Activated naive CD4-positive, alpha-beta T cell treated with anti-CD3 and anti-CD28 coated beads, Interleukin-2, amount 50 U/mL, for 24 hours (primary cell): ENCODE results near the gene SKOR2.
"Not testable (repeated sequence)": the region's sequence is repeated elsewhere in the genome, so short reads cannot be mapped to it uniquely, and the experiment has no call there.

Experiments
- H3K27ac Mint-ChIP-seq: one replicate; pipeline ENCODE4 v1.8.0; 2021; ENCODE audit warnings: mild to moderate bottlenecking, mixed read lengths
- H3K27me3 Mint-ChIP-seq: one replicate; pipeline ENCODE4 v1.8.0; 2021; ENCODE audit warnings: mixed read lengths
- H3K36me3 Mint-ChIP-seq: one replicate; pipeline ENCODE4 v1.8.0; 2021; ENCODE audit warnings: mixed read lengths
- H3K4me1 Mint-ChIP-seq: one replicate; pipeline ENCODE4 v1.8.0; 2021; ENCODE audit warnings: mixed read lengths
- H3K4me3 Mint-ChIP-seq: one replicate; pipeline ENCODE4 v1.8.0; 2021; ENCODE audit warnings: mild to moderate bottlenecking, mixed read lengths
- H3K9me3 Mint-ChIP-seq: one replicate; pipeline ENCODE4 v1.8.0; 2021; ENCODE audit warnings: mixed read lengths

Gene SKOR2

DNA sequence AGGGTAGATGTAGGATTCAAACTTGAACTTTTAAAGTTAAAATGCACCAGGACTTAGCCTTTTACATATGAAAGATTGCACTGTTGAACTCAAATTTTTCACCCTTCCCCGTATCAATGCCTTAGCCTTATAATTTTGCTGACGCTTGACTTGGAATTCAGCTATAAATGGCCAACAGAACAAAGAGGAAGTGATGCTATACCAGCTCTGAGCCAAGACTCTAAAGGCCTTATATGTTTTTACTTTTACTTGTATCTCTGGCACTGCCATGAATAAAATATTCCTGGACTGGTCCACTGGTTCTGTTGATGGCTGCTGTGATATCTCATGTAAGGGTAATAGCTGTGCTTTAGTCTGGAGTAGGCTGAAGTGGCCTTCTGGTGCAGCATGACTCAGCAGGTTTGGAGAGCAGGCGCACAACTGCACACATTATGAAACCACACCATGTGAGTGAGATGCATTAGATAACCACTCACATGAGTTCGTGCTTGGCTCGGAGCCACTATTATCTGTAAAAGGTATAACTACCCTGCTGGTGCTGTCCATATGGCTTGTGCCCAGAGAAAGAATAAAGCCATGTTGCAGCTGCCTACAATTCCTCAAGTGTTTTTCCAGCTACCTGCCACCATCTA is 66.9 kb downstream of the SKOR2 start:
- Mint-ChIP-seq H3K27ac (peak overlapping the region; percentile 73), H3K27me3 (peaks cover 6% of the 10 kb centered on the region), H3K4me3 (no peak overlapping the region)

DNA sequence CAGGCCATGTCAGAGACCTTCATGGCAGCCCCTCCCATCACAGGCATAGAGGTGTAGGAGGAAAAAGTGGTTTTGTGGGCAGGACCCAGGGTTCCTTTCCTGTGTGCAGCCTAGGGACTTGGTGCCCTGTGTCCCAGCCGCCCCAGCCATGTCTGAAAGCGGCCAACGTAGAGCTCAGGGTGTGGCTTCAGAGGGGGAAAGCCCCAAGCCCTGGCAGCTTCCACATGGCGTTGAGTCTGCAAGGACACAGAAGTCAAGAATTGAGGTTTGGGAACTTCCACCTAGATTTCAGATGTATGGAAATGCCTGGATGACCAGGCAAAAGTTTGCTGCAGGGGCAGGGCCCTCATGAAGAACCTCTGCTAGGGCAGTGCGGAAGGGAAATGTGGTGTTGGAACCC is 69.3 kb downstream of the SKOR2 start:
- H3K27me3 Mint-ChIP-seq, H3K36me3 Mint-ChIP-seq: not testable (repeated sequence)

More for the DNA sequence above, 66.9 kb downstream of the SKOR2 start:
- no peaks in the 10 kb centered on the region for H3K36me3 Mint-ChIP-seq
- no peaks in the 10 kb centered on the region for H3K4me1 Mint-ChIP-seq
- H3K9me3 Mint-ChIP-seq: peaks cover 12% of the 10 kb centered on the region

DNA sequence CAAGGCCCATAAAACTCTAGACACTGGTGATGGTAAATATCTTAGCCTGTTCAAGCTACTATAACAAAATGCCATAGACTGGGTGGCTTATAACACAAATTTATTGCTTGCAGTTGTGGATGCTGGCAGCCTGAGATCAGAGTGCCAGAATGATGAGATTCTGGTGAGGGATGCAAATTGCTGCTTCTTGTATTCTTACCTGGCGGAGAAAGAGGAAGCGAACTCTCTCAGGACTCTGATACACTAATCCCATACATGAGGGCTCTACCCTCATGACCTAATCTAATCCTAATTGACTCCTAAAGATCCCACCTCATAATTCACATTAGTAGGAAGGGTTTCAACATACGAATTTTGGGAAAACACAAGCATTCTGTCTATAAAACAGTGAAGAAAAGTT is 70.7 kb downstream of the SKOR2 start:
- peaks cover 4% of the 10 kb centered on the region for H3K4me1 Mint-ChIP-seq
- H3K9me3 Mint-ChIP-seq: peaks cover 9% of the 10 kb centered on the region
- peaks cover 2% of the 10 kb centered on the region for H3K27me3 Mint-ChIP-seq
- no peaks in the 10 kb centered on the region for H3K36me3 Mint-ChIP-seq
- no peak overlapping the region for H3K27ac Mint-ChIP-seq
- no peak overlapping the region for H3K4me3 Mint-ChIP-seq

More for the DNA sequence above, 69.3 kb downstream of the SKOR2 start:
- not testable (repeated sequence) for H3K4me1 Mint-ChIP-seq, H3K27ac Mint-ChIP-seq, H3K4me3 Mint-ChIP-seq
- peaks cover 12% of the 10 kb centered on the region for H3K9me3 Mint-ChIP-seq

- H3K9me3 Mint-ChIP-seq: peaks cover under 1% of the 10 kb centered on the region
Measured at GRCh38 chr18:47179520-47179919, 71.9 kb downstream of the SKOR2 start.

GRCh38 chr18:47175898-47176575 is 75.4 kb downstream of the SKOR2 start, which contains the start of gene IER3IP1:
TSS of gene IER3IP1 (minus strand) at chr18:47176364. CDS start at chr18:47176277, 87 bp downstream.
- no peaks in the 10 kb centered on the region for H3K27me3 Mint-ChIP-seq
- peaks cover 8% of the 10 kb centered on the region for H3K4me1 Mint-ChIP-seq
- H3K4me3 Mint-ChIP-seq: peak within 1 kb of the TSS; percentile 60
- H3K36me3 Mint-ChIP-seq: no peaks in the 10 kb centered on the region
- H3K9me3 Mint-ChIP-seq: no peaks in the 10 kb centered on the region
- H3K27ac Mint-ChIP-seq: peak within 1 kb of the TSS; percentile 63

More at GRCh38 chr18:47179520-47179919, 71.9 kb downstream of the SKOR2 start:
- Mint-ChIP-seq H3K4me1 (peaks cover 4% of the 10 kb centered on the region), H3K27ac (no peak overlapping the region), H3K27me3 (peaks cover 2% of the 10 kb centered on the region), H3K4me3 (no peak overlapping the region), H3K36me3 (no peaks in the 10 kb centered on the region)

DNA sequence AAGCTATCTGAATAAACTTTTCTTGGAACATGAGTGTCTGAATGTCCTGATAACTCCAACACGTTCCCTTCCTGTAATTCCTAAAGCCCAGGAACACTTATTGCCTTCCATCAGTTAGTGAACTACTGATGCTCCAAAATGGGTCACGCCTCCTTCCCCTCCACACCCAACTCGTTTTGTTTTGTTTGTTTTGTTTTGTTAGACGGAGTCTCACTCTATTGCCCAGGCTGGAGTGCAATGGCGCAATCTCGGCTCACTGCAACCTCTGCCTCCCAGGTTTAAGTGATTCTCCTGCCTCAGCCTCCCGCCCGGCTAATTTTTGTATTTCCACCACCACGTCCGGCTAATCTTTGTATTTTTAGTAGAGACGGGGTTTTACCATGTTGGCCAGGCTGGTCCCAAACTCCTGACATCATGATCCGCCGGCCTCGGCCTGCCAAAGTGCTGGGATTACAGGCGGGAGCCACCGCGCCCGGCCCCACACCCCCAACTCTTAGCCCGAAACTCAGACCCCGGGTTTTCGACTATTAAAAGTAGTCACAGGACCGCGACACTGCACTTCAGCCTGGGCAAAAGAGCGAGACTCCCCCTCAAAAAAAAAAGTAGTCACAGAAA is 76.1 kb downstream of the SKOR2 start:
- Mint-ChIP-seq H3K4me1 (peaks cover 8% of the 10 kb centered on the region), H3K27me3 (no peaks in the 10 kb centered on the region), H3K36me3 (no peaks in the 10 kb centered on the region), H3K27ac (peak overlapping the region; percentile 63), H3K9me3 (no peaks in the 10 kb centered on the region), H3K4me3 (no peak overlapping the region)

- Mint-ChIP-seq H3K4me1 (peaks cover 15% of the 10 kb centered on the region), H3K36me3 (no peaks in the 10 kb centered on the region), H3K9me3 (no peaks in the 10 kb centered on the region), H3K27me3 (no peaks in the 10 kb centered on the region), H3K4me3 (no peak overlapping the region), H3K27ac (no peak overlapping the region)
Measured at GRCh38 chr18:47174545-47175116, 76.8 kb downstream of the SKOR2 start.

- no peaks in the 10 kb centered on the region for H3K27me3 Mint-ChIP-seq
- no peak overlapping the region for H3K27ac Mint-ChIP-seq
- peaks cover 25% of the 10 kb centered on the region for H3K4me1 Mint-ChIP-seq
- H3K36me3 Mint-ChIP-seq: no peaks in the 10 kb centered on the region
- H3K4me3 Mint-ChIP-seq: no peak overlapping the region
- H3K9me3 Mint-ChIP-seq: no peaks in the 10 kb centered on the region
Measured at GRCh38 chr18:47172476-47172875, 79.0 kb downstream of the SKOR2 start.

DNA sequence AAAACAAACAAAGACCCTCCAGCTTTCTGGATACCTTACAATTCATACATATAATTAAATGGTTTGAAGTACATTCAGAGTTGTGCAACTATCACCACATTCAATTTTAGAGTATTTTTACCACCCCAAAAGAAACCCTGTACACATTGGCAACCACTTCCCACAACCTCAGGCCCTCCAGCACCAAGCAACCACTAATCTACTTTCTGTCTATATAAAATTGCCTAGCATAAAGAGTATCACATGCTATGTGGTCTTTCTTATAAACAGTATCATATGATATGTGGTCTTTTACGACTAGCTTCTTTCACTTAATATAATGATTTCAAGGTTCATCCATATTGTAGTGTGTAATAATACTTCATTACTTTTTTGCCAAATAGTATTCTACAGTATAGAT is 82.5 kb downstream of the SKOR2 start:
- Mint-ChIP-seq H3K27me3 (no peaks in the 10 kb centered on the region), H3K4me3 (no peak overlapping the region), H3K27ac (no peak overlapping the region), H3K36me3 (peaks cover 7% of the 10 kb centered on the region), H3K9me3 (no peaks in the 10 kb centered on the region), H3K4me1 (peaks cover 44% of the 10 kb centered on the region)

- Mint-ChIP-seq H3K4me3 (no peak overlapping the region), H3K36me3 (peaks cover 8% of the 10 kb centered on the region), H3K4me1 (peaks cover 47% of the 10 kb centered on the region), H3K27me3 (no peaks in the 10 kb centered on the region), H3K27ac (no peak overlapping the region), H3K9me3 (no peaks in the 10 kb centered on the region)
Measured at GRCh38 chr18:47168509-47168908, 83.0 kb downstream of the SKOR2 start.

DNA sequence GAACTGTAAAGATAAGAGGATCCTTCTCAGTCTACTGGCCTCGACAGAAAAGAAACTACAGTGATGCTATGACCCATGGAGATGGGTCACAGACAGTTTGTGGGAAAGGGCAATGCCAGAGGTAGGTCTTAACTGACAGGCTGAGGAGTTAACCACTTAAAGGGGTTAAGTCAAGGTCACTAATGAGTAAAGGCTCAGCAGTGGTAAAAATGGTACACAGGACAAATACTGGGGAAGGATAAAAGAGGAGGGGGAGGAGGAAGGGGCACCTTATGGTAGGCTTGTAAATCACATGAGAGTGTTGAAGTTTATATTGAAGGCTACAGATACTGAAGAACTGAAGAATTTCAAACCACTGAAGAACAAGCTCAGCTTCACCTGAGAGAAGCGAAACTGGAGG is 85.2 kb downstream of the SKOR2 start:
- H3K36me3 Mint-ChIP-seq: peaks cover 10% of the 10 kb centered on the region
- H3K9me3 Mint-ChIP-seq: no peaks in the 10 kb centered on the region
- H3K4me3 Mint-ChIP-seq: no peak overlapping the region
- H3K4me1 Mint-ChIP-seq: peaks cover 58% of the 10 kb centered on the region
- no peaks in the 10 kb centered on the region for H3K27me3 Mint-ChIP-seq
- peak overlapping the region; percentile 2 for H3K27ac Mint-ChIP-seq

DNA sequence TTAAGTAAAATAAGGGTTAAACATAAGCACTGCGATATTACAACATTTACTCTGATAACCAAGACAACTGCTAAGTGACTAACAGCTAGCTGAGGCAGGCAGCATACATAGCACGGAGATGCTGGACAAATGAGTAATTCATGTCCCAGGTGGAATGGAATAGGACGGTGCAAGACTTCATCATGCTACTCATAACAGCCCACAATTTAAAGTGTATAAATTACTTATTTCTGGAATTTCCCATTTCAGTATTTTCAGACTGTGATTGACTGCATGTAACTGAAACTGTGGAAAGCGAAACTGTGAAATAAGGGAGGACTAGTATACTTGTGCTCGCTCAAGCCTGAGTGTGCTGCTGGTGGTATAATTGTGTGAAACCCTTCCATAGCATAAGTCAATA is 88.2 kb downstream of the SKOR2 start:
- H3K4me3 Mint-ChIP-seq: no peak overlapping the region
- peaks cover 10% of the 10 kb centered on the region for H3K36me3 Mint-ChIP-seq
- no peaks in the 10 kb centered on the region for H3K27me3 Mint-ChIP-seq
- H3K4me1 Mint-ChIP-seq: peaks cover 46% of the 10 kb centered on the region
- no peaks in the 10 kb centered on the region for H3K9me3 Mint-ChIP-seq
- H3K27ac Mint-ChIP-seq: no peak overlapping the region

DNA sequence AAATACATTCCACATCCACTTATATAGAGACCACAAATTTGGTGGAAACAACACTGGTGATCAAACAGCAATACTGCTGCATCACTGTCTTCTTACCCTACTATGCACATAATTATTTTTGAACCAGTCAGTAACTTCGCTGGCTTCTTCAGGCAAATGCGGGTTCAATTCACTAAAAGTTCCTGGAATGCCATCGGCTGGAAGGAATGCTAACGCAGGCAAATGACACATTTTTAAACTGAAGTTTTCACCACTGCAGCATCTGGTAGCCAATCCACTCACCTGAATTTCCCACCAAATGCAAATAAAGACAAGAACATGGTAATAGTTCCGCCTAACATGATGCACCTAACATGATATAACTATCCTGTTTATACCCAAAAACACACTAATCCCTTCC is 91.2 kb downstream of the SKOR2 start:
- H3K9me3 Mint-ChIP-seq: no peaks in the 10 kb centered on the region
- no peak overlapping the region for H3K27ac Mint-ChIP-seq
- peaks cover 11% of the 10 kb centered on the region for H3K36me3 Mint-ChIP-seq
- H3K4me1 Mint-ChIP-seq: peaks cover 33% of the 10 kb centered on the region
- H3K4me3 Mint-ChIP-seq: no peak overlapping the region
- no peaks in the 10 kb centered on the region for H3K27me3 Mint-ChIP-seq

DNA sequence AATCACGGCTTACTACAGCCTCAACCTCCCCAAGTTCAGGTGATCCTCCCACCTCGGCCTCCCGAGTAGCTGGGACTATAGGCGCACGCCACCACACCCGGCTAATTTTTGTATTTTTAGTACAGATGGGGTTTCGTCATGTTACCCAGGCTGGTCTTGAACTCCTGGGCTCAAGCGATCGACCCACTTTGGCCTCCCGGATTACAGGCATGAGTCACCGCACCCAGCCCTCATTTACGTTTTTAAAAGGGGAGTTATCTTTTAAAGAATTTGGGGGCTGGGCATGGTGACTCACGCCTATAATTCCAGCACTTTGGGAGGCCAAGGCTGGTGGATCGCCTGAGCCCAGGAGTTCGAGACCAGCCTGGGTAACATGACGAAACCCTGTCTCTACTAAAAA is 93.1 kb downstream of the SKOR2 start:
- H3K4me1 Mint-ChIP-seq: peaks cover 20% of the 10 kb centered on the region

More for the DNA sequence above, 93.1 kb downstream of the SKOR2 start:
- H3K36me3 Mint-ChIP-seq, H3K27ac Mint-ChIP-seq, H3K27me3 Mint-ChIP-seq, H3K9me3 Mint-ChIP-seq, H3K4me3 Mint-ChIP-seq: not testable (repeated sequence)
